KBM-7 (cell line): ENCODE data around the gene RNU4-1.

Experiments used
- DNase-seq: peaks from one replicate; pipeline ENCODE4 v3.0.0-alpha.2; 2015
- in situ Hi-C: fragments of 300-500 bp; cut with MboI; formaldehyde crosslinking; loops from 2 replicates; pipeline ENCODE4 v1.14.3; 2020; ENCODE audit warnings: low sequenced_read_pairs, low pct_unique_long_range_greater_than_20kb, mixed read lengths

The RNU4-1 gene

DNA sequence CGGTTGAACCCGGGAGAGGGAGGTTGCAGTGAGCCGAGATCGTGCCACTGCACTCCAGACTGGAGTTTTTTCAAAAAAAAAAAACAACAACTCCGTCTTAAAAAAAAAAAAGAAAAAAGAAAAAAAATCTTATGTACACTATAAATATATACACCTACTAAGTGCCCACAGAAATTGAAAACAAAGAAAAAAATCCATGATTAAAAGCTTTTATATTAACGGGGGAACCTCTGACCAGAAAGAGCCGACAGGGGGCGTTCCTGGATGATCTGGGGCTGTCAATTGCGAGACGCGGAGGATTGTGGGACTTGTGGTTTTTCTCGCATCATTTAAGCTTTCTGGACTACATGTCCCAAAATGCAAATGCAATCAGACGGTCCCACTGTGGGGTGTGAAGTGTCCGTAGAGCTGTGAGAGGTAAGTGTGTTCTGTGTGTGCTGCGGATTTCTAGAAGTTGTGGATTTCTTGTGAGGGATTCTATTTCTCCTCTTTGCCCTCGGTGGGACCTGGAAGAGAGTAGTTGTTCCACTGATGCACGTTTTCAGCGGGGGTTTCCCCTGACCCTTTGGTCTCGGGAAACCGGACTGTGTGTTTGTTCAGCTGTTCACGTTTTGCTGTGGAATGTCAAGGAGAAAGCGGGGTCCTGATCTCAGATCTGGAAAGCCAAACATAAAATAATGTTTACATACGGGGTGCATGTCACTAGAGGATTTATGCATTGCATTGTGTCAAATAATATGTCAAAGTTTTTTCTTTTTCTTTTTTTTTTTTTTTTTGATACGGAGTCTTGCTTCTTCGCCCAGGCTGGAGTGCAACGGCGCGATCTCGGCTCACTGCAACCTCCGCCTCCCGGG lies 9.2 kb upstream of the RNU4-1 start, which contains the start of gene SIRT4:
TSS of gene SIRT4 (plus strand) at position 360 of the 854 bp plus-strand sequence. CDS start 1,241 bp downstream, outside the sequence.
- DNase-seq, result peak; percentile 97
- in situ Hi-C loops, result no loop called here

GRCh38 chr12:120292411-120292660 lies 701 bp downstream of the RNU4-1 start:
- in situ Hi-C loops, result no loop called here

GRCh38 chr12:120290609-120291305 lies 2.3 kb downstream of the RNU4-1 start:
- peak; percentile 47 for DNase-seq
- in situ Hi-C loops, result no loop called here

More at GRCh38 chr12:120292411-120292660, 701 bp downstream of the RNU4-1 start:
- DNase-seq, result no peak

GRCh38 chr12:120287491-120287890 lies 5.5 kb downstream of the RNU4-1 start:
- in situ Hi-C loops, result no loop called here

DNA sequence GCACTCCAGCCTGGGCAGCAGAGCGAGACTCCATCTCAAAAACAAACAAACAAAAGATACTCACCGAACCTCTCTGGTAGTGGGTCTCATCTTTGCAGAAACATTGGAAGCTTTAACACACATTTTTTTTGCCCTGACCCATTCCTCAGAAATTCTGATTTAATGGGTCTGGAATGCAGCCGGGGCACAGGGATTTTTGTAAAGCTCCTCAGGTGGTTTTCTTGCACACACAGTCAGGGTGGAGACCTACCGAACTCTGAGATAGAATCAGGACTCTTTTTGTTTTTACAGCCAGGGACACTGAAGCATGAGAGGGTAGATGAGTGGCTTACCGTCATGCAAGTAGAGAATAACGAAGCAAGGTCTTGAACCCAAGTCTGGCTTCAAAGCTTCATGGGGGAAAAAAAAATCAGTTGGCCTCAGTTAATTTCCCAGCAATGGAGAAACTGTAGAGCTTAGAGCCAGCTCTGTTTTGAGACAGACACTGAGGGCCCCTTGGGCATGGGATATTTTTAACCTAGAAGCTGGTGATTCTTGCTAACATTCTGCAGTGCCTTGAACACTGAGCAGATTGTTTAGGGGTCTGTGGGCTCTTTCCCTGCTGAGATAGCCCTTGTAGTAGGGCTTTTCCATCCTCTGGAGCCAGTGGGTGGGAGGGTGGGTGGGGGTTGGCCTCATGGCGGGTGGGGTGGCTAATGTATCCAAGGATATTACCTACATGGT lies 6.1 kb downstream of the RNU4-1 start:
- in situ Hi-C loops, result no loop called here
- no peak for DNase-seq

More at GRCh38 chr12:120287491-120287890, 5.5 kb downstream of the RNU4-1 start:
- DNase-seq, result no peak

- no peak for DNase-seq
- in situ Hi-C loops, result no loop called here
These were observed 8.7 kb downstream of the RNU4-1 start for GRCh38 chr12:120284381-120284780.

DNA sequence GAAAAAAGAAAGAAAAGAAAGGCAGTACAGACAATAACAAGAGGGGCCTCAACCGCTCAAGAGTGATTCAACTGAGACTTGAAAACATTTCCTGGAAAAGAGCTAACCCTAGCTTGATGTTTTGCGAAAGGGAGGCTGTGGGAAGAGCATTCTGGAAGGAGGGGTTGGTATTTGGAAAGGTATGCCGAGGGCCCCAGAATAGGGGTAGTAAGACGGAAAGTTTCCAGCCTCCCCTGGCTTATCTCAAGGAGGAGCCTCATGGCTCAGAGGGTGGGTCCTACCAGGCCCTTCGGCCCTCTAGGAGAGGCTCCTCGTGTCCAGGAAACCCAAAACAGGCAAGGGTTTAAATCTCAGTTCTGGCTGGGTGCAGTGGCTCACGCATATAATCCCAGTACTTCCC lies 9.7 kb downstream of the RNU4-1 start:
- DNase-seq, result no peak
- in situ Hi-C loops, result no loop called here

GRCh38 chr12:120278137-120279069 lies 14.6 kb downstream of the RNU4-1 start:
- in situ Hi-C loops, result no loop called here
- no peak for DNase-seq

GRCh38 chr12:120276734-120277133 lies 16.3 kb downstream of the RNU4-1 start:
- no peak for DNase-seq
- in situ Hi-C loops, result no loop called here

- DNase-seq, result no peak
- in situ Hi-C loops, result no loop called here
These were observed 25.3 kb downstream of the RNU4-1 start for GRCh38 chr12:120267736-120268135.

GRCh38 chr12:120266180-120266870 lies 26.7 kb downstream of the RNU4-1 start:
- in situ Hi-C loops, result no loop called here
- no peak for DNase-seq

DNA sequence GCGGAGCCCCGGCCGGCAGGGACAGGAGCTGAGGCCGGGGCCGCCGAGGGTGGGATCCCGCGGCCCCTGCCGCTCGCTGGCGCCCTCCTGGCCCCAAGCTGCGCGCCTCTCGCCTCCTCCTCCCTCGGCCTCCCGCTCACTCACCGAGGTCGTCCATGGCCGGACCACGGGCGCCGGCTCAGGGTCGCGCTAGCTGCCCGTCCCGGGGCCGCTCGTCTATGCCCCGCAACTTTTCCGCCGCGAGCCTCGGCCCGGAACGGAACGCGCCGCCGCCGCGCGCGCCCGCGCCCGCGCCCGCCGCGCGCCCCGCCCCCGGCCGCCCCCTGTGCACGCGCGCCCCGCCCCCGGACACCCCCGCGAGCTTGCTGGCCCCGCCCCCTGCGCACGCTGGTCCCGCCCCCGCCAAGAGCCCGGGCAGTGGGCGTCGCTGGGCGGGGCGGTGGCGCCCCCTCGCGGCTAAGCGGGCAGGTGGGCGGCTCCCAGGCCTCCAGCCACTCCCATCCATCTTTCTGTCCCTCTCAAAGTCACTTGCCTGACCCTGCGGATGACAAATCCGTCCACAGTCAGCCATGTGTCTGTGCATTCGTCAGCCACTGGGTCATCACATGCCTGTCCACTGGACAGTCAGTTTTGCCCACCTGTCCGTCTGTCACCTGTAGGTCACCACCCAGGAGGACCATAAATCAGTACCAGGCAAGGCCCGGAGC lies 27.4 kb downstream of the RNU4-1 start, which contains the start of gene PXN:
TSS of gene PXN (minus strand) at position 258 of the 707 bp plus-strand sequence. CDS start at position 157, 101 bp downstream.
- peak; percentile 84 for DNase-seq
- in situ Hi-C loops, result no loop called here

DNA sequence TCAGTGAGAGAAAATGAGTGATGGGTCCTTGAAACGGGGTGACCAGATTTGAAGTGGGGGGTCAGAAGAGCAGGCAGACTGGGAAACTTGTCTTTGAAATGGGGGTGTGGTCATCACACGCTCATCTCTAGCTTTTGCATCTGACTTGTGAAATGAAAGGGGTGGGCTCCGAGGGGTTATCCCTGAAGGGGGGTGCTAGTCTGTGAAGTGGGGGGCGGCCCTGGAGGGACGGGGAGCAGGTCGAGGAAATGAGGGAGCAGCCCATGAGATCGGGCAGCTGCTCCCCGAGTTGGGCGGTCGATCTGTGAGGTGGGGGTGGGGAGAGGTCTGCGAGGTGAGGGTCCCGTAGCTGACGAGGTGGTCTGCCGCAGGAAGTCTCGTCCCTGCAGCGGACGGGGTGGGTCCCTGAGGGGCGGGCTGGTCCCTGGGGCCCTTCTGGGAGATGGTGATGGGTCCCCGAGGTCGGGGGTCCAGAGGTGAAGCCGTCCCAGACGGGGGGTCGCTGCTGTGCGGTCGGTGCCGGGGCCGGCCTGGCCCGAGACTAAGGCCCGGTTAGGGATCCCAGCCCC lies 28.0 kb downstream of the RNU4-1 start:
- in situ Hi-C loops, result no loop called here
- DNase-seq, result no peak

DNA sequence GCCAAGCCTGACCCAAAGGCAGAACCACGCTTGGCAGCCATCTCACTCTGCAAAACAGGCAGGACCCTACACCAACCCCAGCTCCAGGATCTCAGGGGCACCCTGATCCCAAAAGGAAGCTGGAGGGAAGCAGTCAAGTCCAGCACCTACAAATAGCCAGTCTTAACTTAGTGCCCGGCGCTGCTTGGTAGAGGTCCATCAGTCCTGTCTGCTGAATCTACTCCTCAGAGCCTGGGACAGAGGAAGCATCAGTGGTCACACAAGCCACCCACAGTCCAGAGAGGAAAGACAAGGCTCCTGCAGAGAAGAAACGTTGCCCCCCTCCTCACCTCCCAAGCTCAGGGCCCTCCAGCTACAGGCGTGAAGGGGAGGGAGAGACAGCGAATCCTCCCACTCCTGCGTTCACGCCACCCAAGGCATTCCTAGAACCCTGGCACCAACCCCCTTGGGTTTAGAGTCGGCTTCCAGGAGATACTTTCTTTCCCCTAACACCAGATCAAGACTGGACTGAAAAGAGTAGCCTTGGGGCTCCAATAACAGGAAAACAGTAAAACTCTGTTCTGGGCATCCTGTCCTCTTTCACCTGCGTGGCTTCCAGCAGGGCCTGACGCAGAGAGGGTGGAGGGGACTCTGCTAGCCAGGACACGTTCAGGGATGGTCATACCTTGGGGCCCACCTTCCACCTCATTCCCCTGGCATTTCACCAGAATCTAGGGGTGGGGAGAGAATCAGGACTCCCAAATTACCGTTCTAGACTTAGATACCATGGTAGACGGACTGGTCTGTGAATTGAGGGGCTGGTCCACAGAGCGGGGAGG lies 28.7 kb downstream of the RNU4-1 start:
- in situ Hi-C loops, result no loop called here

GRCh38 chr12:120263748-120264085 lies 29.3 kb downstream of the RNU4-1 start:
- in situ Hi-C loops, result no loop called here
- no peak for DNase-seq

More for the DNA sequence above, 28.7 kb downstream of the RNU4-1 start:
- DNase-seq, result no peak

GRCh38 chr12:120262852-120263747 lies 29.9 kb downstream of the RNU4-1 start:
- in situ Hi-C loops, result no loop called here
- no peak for DNase-seq
